DOHH2 (cell line): ENCODE data around the gene TMEM44.

ENCODE experiments used
- CTCF ChIP-seq: fragments of 200-600 bp; sonication (generic); IDR thresholded peaks from one replicate; pipeline ENCODE4 v1.5.1; 2014; ENCODE audit warnings: antibody characterized with exemption, mild to moderate bottlenecking, low read depth, low read length; ENCODE audit not compliant: poor library complexity, severe bottlenecking
- EZH2phosphoT487 ChIP-seq: fragments of 200-600 bp; sonication (generic); IDR thresholded peaks from 2 replicates; pipeline ENCODE4 v1.6.1; 2017; ENCODE audit warnings: borderline replicate concordance, mild to moderate bottlenecking, antibody characterized with exemption, low read length, moderate library complexity, mixed read lengths

- no peak for TF ChIP-seq EZH2phosphoT487
- TF ChIP-seq CTCF = no peak
Observed at GRCh38 chr3:194682189-194682693, 49.0 kb upstream of the TMEM44 start.
